GM18502 (cell line): ENCODE measurements around the gene SCAMP2.

ENCODE experiments used
- ATAC-seq: cut with Tn5 transposase; IDR thresholded peaks from one replicate; pipeline ENCODE4 v1.9.1; 2021; ENCODE audit warnings: mild to moderate bottlenecking; ENCODE audit not compliant: unreplicated experiment, poor library complexity

Gene SCAMP2

DNA sequence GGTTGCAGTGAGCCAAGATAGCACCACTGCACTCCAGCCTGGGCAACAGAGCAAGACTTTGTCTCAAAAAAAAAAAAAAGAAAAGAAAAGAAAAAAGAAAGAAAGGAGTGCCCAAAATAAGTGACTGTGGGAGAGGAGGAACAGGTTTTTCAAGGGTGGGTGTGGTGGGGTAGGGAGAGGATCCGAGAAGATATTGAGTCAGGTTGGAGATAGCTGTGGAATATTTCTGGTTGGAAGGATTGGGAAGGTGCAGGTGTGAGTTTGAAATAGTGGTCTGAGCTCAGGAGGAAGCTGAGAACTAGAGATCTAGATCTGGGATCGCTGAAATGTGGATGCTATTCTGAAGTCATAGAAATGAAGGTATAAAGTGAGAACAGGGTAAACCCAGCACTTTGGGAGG, 7.8 kb downstream of the SCAMP2 start:
- no peak for ATAC-seq

GRCh38 chr15:74864296-74864695, 8.9 kb downstream of the SCAMP2 start:
- no peak for ATAC-seq

DNA sequence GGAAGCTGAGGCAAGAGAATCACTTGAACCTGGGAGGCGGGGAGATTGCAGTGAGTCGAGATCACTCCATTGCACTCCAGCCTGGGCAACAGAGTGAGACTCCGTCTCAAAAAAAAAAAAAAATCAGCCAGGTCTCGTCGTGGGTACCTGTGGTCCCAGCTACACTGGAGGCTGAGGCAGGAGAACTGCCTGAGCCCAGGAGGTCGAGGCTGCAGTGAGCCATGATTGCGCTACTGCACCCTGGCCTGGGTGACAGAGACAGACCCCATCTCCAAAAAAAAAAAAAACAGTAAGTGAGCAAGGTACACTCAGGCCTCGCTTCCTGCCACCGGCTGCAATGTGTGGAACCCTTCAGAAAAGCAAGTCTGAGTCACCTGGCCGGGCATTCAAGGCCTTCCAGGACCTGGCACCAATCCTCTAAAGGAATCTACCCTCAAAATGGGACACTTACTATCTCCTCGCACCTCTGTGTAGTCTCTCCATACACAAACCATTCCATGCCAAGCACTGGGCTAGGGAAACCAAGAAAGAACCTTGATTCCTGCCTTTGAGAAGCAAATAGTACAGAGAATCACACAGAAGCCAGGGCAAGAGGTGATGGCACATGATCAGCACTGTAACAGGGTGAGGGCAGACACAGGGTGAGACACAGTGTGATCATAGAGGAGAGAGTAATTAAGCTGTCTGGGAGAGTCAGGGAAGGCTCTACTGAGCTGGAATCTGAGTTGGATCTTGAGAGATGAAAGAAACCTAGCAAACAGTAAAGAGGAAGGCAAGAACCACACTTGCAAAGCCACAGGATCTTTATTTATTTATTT, 9.7 kb downstream of the SCAMP2 start:
- ATAC-seq: no peak

DNA sequence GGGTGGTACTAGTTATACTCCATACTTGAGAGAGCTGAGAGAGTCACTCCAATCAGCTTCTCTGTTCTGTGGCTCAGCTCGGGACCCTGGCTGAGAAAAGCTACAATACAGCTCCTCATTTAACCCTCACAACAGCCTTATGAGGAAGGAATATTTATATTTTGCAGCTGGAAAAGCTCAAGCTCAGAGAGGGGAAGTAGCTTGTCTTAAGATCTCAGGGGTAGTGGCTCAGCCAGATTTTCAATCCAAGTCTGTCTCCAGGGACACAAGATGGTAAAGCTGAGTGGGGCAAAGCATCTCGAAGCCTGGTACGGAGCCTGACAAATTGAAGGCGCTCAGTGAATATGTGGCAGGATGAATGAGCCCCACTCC, 14.8 kb downstream of the SCAMP2 start:
- ATAC-seq: no peak

DNA sequence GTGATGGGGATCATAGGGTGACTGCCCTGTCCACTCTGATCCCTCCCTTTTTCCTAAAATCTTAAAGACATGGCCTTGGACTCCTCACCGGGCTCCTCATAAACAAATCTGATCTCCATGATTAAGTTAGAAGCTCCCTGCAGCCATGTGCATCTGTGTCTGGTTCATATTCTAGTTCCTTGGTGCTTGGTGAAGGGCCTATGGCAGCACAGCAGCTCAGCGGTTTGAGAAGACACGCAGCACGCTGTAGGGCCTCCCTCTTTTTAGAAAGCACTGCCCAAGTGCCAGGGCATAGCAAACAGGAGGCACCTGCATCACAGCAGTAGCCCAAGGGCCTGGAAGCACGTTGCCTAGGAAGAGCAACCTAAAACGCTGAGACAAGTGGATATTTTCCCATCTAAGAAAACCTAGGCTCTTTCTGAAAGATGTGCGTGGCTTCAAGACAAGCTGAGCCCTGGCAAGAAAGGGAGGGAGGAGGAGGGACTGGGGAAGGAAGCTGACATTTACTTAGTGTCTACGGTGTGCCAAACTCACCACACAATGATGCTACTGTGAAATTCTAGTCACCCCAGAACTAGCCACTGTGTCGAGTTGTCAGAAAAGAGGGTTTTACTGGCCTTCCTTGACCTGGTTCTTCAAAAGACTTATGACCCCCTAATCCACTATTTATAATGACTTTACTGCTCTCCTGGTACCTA, 15.3 kb downstream of the SCAMP2 start:
- ATAC-seq: peak; percentile 25

DNA sequence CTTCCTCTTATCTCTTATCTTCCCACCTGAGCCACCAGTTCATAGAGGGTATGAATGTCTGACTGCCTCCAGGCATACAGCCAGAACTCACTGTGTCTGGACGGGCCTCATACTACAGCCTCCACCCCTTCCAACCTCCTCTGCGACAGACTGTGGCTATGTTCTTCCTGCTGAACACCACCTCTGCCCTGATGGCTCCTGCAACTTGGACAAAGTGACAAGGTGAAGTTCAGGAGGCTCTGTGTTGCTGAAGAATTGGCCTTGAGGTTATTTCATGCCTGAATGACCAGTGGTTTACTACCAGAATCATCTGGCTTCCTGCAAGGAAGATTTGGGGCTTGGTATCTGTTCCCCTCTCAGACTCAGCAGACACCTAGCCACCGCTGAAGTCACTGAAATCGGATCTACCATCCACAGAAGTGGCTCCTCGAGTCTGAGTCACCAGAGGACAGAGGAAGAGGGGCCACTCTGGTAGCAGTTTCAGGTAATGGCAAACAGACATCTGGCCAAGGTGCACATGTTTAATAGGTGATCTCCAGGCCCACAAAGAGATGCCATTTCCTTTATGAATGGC, 16.0 kb downstream of the SCAMP2 start:
- ATAC-seq: peak; percentile 81

- ATAC-seq: no peak
These were observed 16.6 kb downstream of the SCAMP2 start for GRCh38 chr15:74856537-74856936.

- ATAC-seq: no peak
These were observed 17.3 kb downstream of the SCAMP2 start for GRCh38 chr15:74855857-74856256.

DNA sequence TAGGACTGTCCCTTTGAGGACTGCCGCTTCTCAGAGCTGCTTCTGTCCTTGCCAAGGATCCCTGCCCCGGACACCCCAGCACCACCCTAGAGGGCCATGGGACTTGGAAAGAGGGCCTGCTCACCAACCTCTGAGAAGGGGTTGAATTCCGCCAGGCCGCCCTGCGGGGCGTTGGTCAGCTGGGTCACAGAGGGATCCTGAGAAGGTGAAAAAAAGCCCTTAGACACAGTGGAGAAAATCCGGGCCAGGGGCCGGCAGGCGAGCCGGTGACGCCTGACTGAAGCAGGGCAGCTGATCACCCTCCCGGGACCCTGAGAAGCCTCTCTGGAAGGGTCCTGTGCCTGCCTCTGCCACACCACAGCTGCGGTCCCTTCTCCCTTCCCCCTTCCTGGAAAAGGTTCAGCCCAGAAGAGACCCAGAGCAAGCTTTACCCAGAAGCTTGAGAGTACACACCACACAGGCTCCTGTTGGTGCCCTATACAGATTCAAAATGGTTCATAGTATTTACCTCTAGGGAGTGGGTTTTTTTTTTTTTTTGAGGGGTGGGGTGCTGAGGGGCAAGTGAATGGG, 18.6 kb downstream of the SCAMP2 start:
- no peak for ATAC-seq

- no peak for ATAC-seq
These were observed 21.2 kb downstream of the SCAMP2 start for GRCh38 chr15:74851960-74852359.

GRCh38 chr15:74850393-74850792, 22.8 kb downstream of the SCAMP2 start:
- ATAC-seq: no peak

GRCh38 chr15:74847432-74847831, 25.7 kb downstream of the SCAMP2 start:
- ATAC-seq: no peak

DNA sequence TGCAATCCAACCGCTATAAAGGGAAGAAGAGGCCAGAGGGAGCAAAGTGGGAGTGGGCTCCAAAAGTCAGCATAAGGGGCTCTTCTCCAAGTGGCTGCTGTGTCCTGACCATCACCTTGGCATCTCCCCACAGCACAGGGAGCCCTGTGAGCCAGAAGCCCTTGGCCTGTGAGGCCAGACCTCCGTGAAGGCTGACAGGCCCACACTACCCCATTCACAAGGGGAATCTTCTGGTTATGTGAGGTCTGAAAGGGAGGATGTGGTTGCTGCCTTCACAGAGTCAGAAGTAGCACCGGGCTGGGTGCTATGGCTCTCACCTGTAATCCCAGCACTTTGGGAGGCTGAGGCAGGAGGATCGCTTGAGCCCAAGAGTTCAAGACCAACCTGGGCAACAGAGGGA, 27.6 kb downstream of the SCAMP2 start:
- no peak for ATAC-seq

GRCh38 chr15:74845208-74845568, 28.0 kb downstream of the SCAMP2 start:
- ATAC-seq: no peak

DNA sequence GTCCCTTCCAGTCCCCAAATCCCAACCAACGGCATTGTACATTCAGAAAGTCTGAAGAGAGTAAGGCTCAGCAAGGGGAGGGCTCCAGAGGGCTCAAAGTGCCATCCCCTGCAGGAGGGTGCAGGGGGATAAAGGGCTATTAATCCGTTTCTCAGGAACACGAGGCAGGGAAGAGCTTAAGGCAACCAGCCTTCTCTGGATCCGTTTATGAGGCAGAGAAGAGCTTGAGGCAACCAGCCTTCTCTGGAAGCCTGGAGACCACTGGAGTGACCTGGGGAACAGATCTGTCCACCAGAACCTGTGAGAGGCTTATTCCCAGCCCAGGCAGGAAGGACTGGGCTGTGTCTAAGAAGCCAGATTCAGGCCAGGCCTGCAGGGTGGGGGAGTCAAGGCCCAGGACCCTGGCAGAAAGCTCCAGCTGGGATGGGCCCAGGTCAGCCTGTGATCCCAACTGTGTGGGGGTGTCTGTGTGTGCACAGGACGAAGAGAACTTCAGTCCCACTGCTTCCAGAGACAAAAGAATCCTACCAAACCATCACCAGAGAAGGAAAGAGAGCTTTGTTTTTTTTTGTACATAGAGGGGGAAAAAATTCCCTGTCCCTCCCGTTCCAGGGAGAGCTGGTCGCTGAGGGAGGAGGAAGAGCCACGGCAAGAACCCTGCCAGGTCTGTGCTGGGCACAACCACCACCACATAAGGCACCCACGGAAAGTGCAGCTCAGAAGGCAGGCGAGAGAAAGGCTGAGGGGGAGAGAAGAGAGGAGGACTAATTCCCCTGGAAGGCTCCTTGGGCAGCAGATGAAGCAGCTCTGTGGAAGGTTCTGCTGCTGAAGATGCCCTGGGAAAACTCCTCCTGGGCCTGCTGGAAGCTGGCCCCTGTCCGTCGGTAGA, 28.6 kb downstream of the SCAMP2 start:
- no peak for ATAC-seq

DNA sequence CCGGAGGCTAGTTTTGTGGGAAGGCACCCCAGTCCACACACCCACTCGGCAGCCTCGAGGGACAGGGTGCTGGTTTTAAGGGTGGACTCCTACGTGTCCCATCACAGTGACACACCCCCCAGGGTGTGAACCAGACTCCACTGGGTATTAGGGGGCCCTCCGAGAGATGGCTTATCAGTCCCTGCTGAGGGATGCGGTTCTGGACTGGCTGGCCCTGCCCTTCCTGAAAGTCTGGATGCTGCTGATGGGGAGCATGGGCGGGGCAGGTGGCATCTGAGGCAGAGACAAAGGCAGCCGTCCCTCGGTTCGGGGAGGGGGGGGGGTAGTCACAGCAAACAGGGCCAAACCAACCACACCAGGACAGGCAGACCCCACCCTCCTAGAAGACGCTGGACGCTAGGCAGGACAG, 29.3 kb downstream of the SCAMP2 start:
- ATAC-seq: no peak

DNA sequence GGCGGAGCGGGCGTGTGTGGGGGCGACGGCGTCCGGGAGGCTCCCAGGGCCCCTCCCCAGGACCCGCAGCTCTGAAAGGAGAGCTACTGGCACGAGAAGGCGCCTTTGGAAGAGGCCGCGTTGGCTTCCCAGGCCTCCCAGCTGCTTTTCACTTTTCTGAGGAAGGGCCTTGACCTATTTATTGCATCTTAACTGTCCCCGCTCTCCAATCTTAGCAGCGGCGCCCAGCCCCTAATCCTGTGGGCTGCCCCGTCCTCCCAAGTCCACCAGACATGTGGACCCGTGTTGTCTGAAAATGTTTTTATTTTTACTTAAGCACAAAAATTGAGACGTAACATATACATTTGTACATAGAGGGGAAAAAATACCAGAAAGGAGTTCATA, 29.7 kb downstream of the SCAMP2 start:
- no peak for ATAC-seq

DNA sequence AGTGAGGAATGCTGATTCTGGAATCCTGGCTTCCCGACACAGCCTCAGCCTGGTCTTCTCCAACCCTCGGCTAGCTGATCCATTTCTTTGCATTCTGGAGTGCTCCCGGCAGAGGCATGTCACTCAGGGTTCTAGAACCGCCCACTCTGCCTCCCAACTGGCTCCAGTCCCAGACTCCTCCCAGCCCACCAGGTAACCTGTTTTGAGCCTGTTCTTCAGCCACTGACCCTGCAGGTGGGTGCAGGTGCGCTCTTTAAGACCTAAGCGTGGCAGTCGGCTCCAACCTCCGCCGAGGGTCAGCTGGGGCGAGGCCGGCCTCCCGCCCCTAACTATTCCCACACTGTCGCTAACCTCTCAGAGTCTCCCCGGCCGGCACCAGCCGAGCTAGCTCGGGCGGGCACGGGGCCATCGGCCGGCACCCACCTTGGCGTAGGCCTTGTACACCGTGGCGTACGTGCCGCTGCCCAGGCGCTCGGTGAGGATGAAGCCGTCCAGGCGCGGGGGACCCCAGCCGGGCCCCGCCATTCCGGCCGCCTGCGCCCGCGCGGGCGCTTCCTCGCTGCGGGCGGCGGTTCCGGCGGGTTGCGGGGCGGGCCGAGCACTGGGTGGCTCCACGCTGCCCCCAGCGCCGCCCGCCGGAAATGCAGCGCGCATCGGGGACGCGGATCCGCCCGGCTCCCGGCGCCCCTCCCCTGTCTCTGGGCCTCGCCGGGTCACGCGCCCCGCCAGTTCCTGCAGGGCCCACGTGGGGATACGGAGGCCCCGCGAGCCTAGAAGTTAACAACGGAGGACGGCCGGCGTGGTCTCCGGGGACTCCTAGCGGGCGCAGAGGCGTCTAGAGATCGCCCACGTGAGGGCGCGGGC, 30.4 kb downstream of the SCAMP2 start, which contains the start of gene ULK3:
Gene ULK3, minus strand, starts transcription at position 576 of the 864 bp plus-strand sequence. Its CDS starts 51 bp downstream, at position 525.
- peak; percentile 83 for ATAC-seq

- ATAC-seq: no peak
These were observed 31.2 kb downstream of the SCAMP2 start for GRCh38 chr15:74841891-74842373.
